Measurements from ENCODE around the gene DCAF6. TPM values are rescaled to one million over a fixed set of nuclear protein-coding genes. Genes with fewer than 3 reads are reported as not detected.

DCAF6 gene
- total RNA-seq, 6 experiments from 2014 or later: 52.5 to 59.4 (median 55.3) TPM

DNA sequence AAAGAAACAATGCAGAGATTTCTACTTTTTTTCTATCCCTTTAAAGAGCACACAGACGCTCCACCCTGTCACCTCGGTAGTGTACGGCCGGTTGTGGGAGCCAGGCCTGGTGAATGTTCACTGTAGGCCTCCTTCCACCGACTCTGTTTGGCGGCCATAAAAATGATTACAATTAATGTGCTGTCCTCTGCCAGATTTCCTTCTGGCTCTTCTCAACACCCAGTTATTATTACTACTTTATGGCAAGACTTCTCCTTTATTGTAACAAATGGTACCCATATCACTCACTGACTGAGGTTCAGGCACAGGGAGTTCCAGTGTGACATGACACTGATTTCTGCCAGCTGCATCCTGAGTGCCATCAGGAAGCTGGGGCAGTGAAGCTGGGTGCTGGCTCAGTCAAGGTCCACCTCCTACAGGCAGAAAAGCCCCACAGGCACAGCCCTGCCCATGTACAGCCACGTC is 162.9 kb downstream of the DCAF6 start:
- H3K9me3 Mint-ChIP-seq: no peaks in the 10 kb centered on the region
- no peak for DNase-seq
- H3K36me3 Mint-ChIP-seq (ENCODE audit: low read depth): no peaks in the 10 kb centered on the region; the same call in 1 of the 2 replicates
- no peaks in the 10 kb centered on the region; the same call in 1 of the 2 replicates for H3K27me3 Mint-ChIP-seq (ENCODE audit: insufficient read depth)
- H3K27ac Mint-ChIP-seq: no peak overlapping the region
- H3K4me1 Mint-ChIP-seq (ENCODE audit: low read depth): peaks cover 5% of the 10 kb centered on the region
- H3K4me3 Mint-ChIP-seq: no peak overlapping the region
- TF ChIP-seq, protein P1, sequence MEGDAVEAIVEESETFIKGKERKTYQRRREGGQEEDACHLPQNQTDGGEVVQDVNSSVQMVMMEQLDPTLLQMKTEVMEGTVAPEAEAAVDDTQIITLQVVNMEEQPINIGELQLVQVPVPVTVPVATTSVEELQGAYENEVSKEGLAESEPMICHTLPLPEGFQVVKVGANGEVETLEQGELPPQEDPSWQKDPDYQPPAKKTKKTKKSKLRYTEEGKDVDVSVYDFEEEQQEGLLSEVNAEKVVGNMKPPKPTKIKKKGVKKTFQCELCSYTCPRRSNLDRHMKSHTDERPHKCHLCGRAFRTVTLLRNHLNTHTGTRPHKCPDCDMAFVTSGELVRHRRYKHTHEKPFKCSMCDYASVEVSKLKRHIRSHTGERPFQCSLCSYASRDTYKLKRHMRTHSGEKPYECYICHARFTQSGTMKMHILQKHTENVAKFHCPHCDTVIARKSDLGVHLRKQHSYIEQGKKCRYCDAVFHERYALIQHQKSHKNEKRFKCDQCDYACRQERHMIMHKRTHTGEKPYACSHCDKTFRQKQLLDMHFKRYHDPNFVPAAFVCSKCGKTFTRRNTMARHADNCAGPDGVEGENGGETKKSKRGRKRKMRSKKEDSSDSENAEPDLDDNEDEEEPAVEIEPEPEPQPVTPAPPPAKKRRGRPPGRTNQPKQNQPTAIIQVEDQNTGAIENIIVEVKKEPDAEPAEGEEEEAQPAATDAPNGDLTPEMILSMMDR (IDR thresholded peaks at IDR 0.05): no peak

DNA sequence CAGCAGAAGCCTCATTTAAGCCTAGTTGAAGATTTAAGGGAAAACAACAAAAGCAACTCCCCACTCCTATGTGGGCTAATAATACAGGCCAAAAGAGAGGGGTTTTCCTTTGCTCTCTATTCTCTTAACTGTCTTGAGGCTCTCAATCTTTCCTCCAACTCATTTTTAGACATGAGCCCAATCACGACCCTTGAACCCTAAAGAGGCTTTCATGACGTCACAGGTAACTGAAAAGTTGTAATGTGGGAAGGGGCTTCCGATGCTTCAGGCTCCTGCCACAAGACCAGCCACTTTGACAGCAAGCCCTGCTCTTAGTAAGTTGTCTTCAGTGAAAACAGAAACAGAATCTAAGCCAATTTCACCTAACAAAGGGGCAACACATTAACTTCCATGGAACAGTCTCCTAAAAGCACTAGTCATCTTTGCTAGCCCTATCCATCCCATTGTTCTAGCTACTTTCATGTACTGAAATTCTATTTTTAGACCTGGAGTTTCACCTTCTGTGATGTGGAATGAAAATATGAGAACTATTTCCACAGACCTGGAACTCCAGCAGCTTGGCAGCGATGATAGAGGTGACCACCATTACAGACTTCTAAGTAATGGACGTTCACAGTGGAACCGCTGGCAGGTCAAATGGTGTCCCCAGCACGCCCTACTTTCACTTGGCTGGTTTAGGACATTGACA is 164.0 kb downstream of the DCAF6 start:
- Mint-ChIP-seq H3K27ac (no peak overlapping the region), H3K4me1 (ENCODE audit: low read depth) (peaks cover 5% of the 10 kb centered on the region), H3K36me3 (ENCODE audit: low read depth) (no peaks in the 10 kb centered on the region; the same call in 1 of the 2 replicates), H3K9me3 (no peaks in the 10 kb centered on the region), H3K27me3 (ENCODE audit: insufficient read depth) (no peaks in the 10 kb centered on the region; the same call in 1 of the 2 replicates), H3K4me3 (no peak overlapping the region)
- no peak for DNase-seq
- TF ChIP-seq, protein P1 (IDR thresholded peaks at IDR 0.05): no peak

DNA sequence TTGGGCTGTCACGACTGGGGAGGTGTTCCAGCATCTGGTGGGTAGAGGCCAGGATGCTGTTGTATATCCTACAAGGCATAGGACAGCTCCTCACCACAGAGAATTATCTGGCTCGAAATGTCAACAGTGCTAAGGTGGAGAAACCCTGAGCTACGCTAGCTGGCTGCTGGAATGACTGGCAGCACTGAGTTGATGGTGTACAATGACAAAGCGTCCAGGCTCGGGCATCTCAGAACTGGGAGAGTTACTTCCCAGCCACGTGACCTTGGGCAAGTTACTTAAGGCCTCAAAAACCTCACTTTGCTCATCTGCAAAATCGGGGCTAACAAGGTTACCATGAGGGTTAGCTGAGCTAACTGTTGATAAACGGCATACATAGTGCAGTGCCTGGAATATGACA is 164.9 kb downstream of the DCAF6 start:
- no peak for DNase-seq
- Mint-ChIP-seq H3K27ac (no peak overlapping the region), H3K4me1 (ENCODE audit: low read depth) (peaks cover 5% of the 10 kb centered on the region), H3K4me3 (no peak overlapping the region), H3K9me3 (no peaks in the 10 kb centered on the region), H3K27me3 (ENCODE audit: insufficient read depth) (no peaks in the 10 kb centered on the region), H3K36me3 (ENCODE audit: low read depth) (no peaks in the 10 kb centered on the region)
- TF ChIP-seq, protein P1 (IDR thresholded peaks at IDR 0.05): no peak

DNA sequence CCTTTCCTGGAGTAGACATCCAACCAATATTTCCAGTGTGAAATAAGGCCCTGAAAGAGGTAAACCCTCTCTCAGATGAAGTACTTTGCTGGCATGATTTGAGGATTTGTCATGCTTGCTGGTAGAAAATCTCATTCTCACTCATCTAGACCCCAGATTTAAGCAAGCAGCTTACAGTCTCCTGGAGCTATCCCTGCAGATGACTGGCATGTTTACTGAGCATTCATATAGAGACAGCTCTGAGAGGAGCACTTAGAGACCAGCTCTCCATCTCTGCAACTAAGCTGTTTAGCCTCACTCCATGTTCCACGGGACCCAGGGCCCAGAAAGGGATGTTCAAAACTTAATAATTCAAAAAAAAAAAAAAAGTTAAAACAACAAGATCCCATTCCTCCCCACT is 166.0 kb downstream of the DCAF6 start:
- H3K27ac Mint-ChIP-seq: no peak overlapping the region
- no peak for DNase-seq
- TF ChIP-seq, protein P1 (IDR thresholded peaks at IDR 0.05): no peak
- H3K36me3 Mint-ChIP-seq (ENCODE audit: low read depth): no peaks in the 10 kb centered on the region
- H3K9me3 Mint-ChIP-seq: no peaks in the 10 kb centered on the region
- peaks cover 5% of the 10 kb centered on the region for H3K4me1 Mint-ChIP-seq (ENCODE audit: low read depth)
- H3K27me3 Mint-ChIP-seq (ENCODE audit: insufficient read depth): peaks cover 2% of the 10 kb centered on the region; the same call in 1 of the 2 replicates
- no peak overlapping the region for H3K4me3 Mint-ChIP-seq

DNA sequence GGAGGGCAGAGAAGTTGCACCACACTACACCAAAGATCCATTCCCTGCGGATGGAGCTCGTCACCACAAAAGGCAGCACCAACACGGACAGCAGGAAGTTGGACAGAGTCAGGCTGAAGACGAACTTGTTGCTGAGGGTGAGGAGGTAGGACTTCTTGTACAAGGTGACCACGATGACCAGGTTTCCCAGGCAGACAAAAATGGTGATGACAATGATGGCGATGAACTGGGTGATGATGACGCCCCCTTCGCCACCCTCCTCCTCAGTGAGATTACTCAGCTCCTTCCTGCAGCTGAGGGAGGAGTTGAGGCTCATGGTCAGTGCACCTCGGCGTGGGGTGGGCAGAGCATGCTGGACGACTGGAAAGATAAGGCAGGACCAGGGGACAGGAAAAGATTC is 168.1 kb downstream of the DCAF6 start:
- no peak overlapping the region for H3K4me3 Mint-ChIP-seq
- TF ChIP-seq, protein P1 (IDR thresholded peaks at IDR 0.05): no peak
- peaks cover 2% of the 10 kb centered on the region; the same call in 1 of the 2 replicates for H3K27me3 Mint-ChIP-seq (ENCODE audit: insufficient read depth)
- H3K36me3 Mint-ChIP-seq (ENCODE audit: low read depth): no peaks in the 10 kb centered on the region
- no peaks in the 10 kb centered on the region for H3K9me3 Mint-ChIP-seq
- peaks cover 5% of the 10 kb centered on the region for H3K4me1 Mint-ChIP-seq (ENCODE audit: low read depth)
- DNase-seq: no peak
- H3K27ac Mint-ChIP-seq: no peak overlapping the region
